ENCODE results near the gene APBA2.

- peak; percentile 71 for TF ChIP-seq ZNF121 (CRISPR knock-in tag; IDR thresholded peaks at IDR 0.05)
- no peak for TF ChIP-seq ZNF416 (CRISPR knock-in tag; IDR thresholded peaks at IDR 0.05)
- TF ChIP-seq CTCF (IDR thresholded peaks at IDR 0.05), result no peak
- TF ChIP-seq, protein P1, sequence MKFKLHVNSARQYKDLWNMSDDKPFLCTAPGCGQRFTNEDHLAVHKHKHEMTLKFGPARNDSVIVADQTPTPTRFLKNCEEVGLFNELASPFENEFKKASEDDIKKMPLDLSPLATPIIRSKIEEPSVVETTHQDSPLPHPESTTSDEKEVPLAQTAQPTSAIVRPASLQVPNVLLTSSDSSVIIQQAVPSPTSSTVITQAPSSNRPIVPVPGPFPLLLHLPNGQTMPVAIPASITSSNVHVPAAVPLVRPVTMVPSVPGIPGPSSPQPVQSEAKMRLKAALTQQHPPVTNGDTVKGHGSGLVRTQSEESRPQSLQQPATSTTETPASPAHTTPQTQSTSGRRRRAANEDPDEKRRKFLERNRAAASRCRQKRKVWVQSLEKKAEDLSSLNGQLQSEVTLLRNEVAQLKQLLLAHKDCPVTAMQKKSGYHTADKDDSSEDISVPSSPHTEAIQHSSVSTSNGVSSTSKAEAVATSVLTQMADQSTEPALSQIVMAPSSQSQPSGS (CRISPR knock-in tag; IDR thresholded peaks at IDR 0.05; ENCODE audit: borderline replicate concordance, low read depth), result no peak
- TF ChIP-seq USF1 (CRISPR knock-in tag; IDR thresholded peaks at IDR 0.05), result no peak
- TF ChIP-seq USF2 (CRISPR knock-in tag; IDR thresholded peaks at IDR 0.05), result no peak
- no peak for TF ChIP-seq ZNF423 (CRISPR knock-in tag; IDR thresholded peaks at IDR 0.05)
- TF ChIP-seq TEAD4 (CRISPR knock-in tag; IDR thresholded peaks at IDR 0.05), result no peak
- TF ChIP-seq NR1H2 (CRISPR knock-in tag; IDR thresholded peaks at IDR 0.05), result no peak
These were observed 112.7 kb downstream of the APBA2 start for GRCh38 chr15:28998511-28998910.
